Neutrophil (primary cell): Measurements from ENCODE around the gene FHIP1A.
"Not testable (repeated sequence)": the region's sequence is repeated elsewhere in the genome, so short reads cannot be mapped to it uniquely, and the experiment has no call there.

Experiments
- H3K27ac ChIP-seq: fragments of 200-600 bp; sonication (generic); 2 replicates; pipeline ENCODE4 v1.5.1; 2016; ENCODE audit warnings: mild to moderate bottlenecking, moderate library complexity
- H3K27me3 ChIP-seq: fragments of 200-600 bp; sonication (generic); 2 replicates; pipeline ENCODE4 v1.6.0; 2016; ENCODE audit warnings: mild to moderate bottlenecking
- H3K36me3 ChIP-seq: fragments of 200-600 bp; sonication (generic); 2 replicates; pipeline ENCODE4 v1.5.1; 2017
- H3K4me1 ChIP-seq, 2 experiments: fragments of 200-600 bp in 1 of 2; sonication (generic) in 1 of 2; 1 replicate in 1 of 2; 2 replicates in 1 of 2; pipeline versions ENCODE4 v1.5.1 to v1.6.1; 2013 to 2016; ENCODE audit warnings: low read depth in 1 of 2, low read length in 1 of 2, mild to moderate bottlenecking in 1 of 2, moderate library complexity in 1 of 2; ENCODE audit not compliant: control insufficient read depth in 1 of 2, insufficient read depth in 1 of 2
- H3K4me3 ChIP-seq, 2 experiments: fragments of 200-600 bp in 1 of 2; sonication (generic) in 1 of 2; 1 replicate in 1 of 2; 2 replicates in 1 of 2; pipeline ENCODE4 v1.5.1; 2013 to 2016; ENCODE audit warnings: low read depth in 1 of 2, low read length in 1 of 2, mild to moderate bottlenecking in 1 of 2, moderate library complexity in 1 of 2
- H3K9me3 ChIP-seq: fragments of 200-600 bp; sonication (generic); 2 replicates; pipeline ENCODE4 v1.5.1; 2016
- CTCF ChIP-seq: fragments of 200-600 bp; sonication (generic); IDR thresholded peaks from 2 replicates; pipeline ENCODE4 v1.5.1; 2016; ENCODE audit warnings: antibody characterized with exemption

Gene FHIP1A

GRCh38 chr4:151402145-151402865 lies 6.7 kb upstream of the FHIP1A start:
- Histone ChIP-seq H3K36me3 (no peaks in the 10 kb centered on the region), H3K27ac (no peak overlapping the region)

GRCh38 chr4:151403656-151404055 lies 5.3 kb upstream of the FHIP1A start:
- peaks cover 11% of the 10 kb centered on the region for H3K27me3 ChIP-seq
- no peak for TF ChIP-seq CTCF
- H3K27ac ChIP-seq, result peak overlapping the region; percentile 70
- no peaks in the 10 kb centered on the region for H3K9me3 ChIP-seq
- H3K4me3 ChIP-seq, result no peak overlapping the region
- H3K4me1 ChIP-seq, result peaks cover 17 to 38% of the 10 kb centered on the region in 2 experiments
- no peaks in the 10 kb centered on the region for H3K36me3 ChIP-seq

More at GRCh38 chr4:151402145-151402865, 6.7 kb upstream of the FHIP1A start:
- Histone ChIP-seq H3K4me3 (no peak overlapping the region), H3K9me3 (no peaks in the 10 kb centered on the region), H3K4me1 (peaks cover 4 to 25% of the 10 kb centered on the region in 2 experiments), H3K27me3 (no peaks in the 10 kb centered on the region)
- no peak for TF ChIP-seq CTCF

- H3K4me3 ChIP-seq, H3K27ac ChIP-seq, H3K36me3 ChIP-seq, H3K9me3 ChIP-seq: not testable (repeated sequence)
- Histone ChIP-seq H3K4me1 (peaks cover 25 to 47% of the 10 kb centered on the region in 2 experiments), H3K27me3 (peaks cover 21% of the 10 kb centered on the region)
These were observed 4.2 kb upstream of the FHIP1A start for GRCh38 chr4:151404802-151405201.

- no peak for TF ChIP-seq CTCF
- Histone ChIP-seq H3K36me3 (no peaks in the 10 kb centered on the region), H3K4me3 (no peak overlapping the region), H3K4me1 (peaks cover 32 to 55% of the 10 kb centered on the region in 2 experiments), H3K9me3 (no peaks in the 10 kb centered on the region), H3K27me3 (peaks cover 42% of the 10 kb centered on the region), H3K27ac (peak overlapping the region; percentile 78)
These were observed 2.0 kb upstream of the FHIP1A start for GRCh38 chr4:151407018-151407417.

GRCh38 chr4:151407466-151408379 lies 1.3 kb upstream of the FHIP1A start:
- TF ChIP-seq CTCF, result no peak

GRCh38 chr4:151408380-151408629 lies 671 bp upstream of the FHIP1A start:
- no peak for TF ChIP-seq CTCF
- H3K27me3 ChIP-seq, result peaks cover 45% of the 10 kb centered on the region
- peak overlapping the region; percentile 78 for H3K27ac ChIP-seq
- H3K4me3 ChIP-seq, result peak overlapping the region; percentile 60 to 67
- H3K4me1 ChIP-seq, result peaks cover 32 to 51% of the 10 kb centered on the region in 2 experiments
- no peaks in the 10 kb centered on the region for H3K9me3 ChIP-seq
- H3K36me3 ChIP-seq, result no peaks in the 10 kb centered on the region

More at GRCh38 chr4:151407466-151408379, 1.3 kb upstream of the FHIP1A start:
- Histone ChIP-seq H3K27ac (peak overlapping the region; percentile 78), H3K36me3 (no peaks in the 10 kb centered on the region), H3K4me1 (peaks cover 32 to 55% of the 10 kb centered on the region in 2 experiments), H3K9me3 (no peaks in the 10 kb centered on the region), H3K4me3 (peak overlapping the region; percentile 60 to 67), H3K27me3 (peaks cover 45% of the 10 kb centered on the region)
